Astrocyte (in vitro differentiated cells and primary cell): Measurements from ENCODE around the gene ATOH7. TPM values are rescaled to one million over a fixed set of nuclear protein-coding genes. Genes with fewer than 3 reads are reported as not detected.

Experiments used
- DNase-seq: peaks from one replicate; pipeline ENCODE4 v3.0.0-alpha.2; 2010; ENCODE audit warnings: low read depth
- FAIRE-seq: peaks from 2 replicates; lab custom pipeline; 2011; peaks lifted over from hg19 to GRCh38; lab: Jason Lieb, UNC
- H2AFZ ChIP-seq: 2 replicates; pipeline ENCODE4 v1.6.0; 2012; ENCODE audit warnings: low read depth, low read length, inconsistent platforms
- H3K27ac ChIP-seq: 2 replicates; pipeline ENCODE4 v1.5.1; 2011; ENCODE audit warnings: low read depth, low read length, inconsistent platforms
- H3K27me3 ChIP-seq: 2 replicates; pipeline ENCODE4 v1.6.0; 2011; ENCODE audit warnings: low read length, inconsistent platforms; ENCODE audit not compliant: insufficient read depth
- H3K36me3 ChIP-seq: 2 replicates; pipeline ENCODE4 v1.5.1; 2011; ENCODE audit warnings: low read length, inconsistent platforms; ENCODE audit not compliant: insufficient read depth
- H3K4me1 ChIP-seq: 2 replicates; pipeline ENCODE4 v1.5.1; 2011; ENCODE audit warnings: low read length, inconsistent platforms; ENCODE audit not compliant: insufficient read depth
- H3K4me2 ChIP-seq: 2 replicates; pipeline ENCODE4 v1.6.0; 2012; ENCODE audit warnings: low read length, inconsistent platforms
- H3K4me3 ChIP-seq: 2 replicates; pipeline ENCODE4 v1.5.1; 2011; ENCODE audit warnings: low read depth, mild to moderate bottlenecking, low read length, inconsistent platforms; ENCODE audit not compliant: insufficient read depth
- H3K79me2 ChIP-seq: 2 replicates; pipeline ENCODE4 v1.6.0; 2012; ENCODE audit warnings: mild to moderate bottlenecking, low read length, inconsistent platforms; ENCODE audit not compliant: insufficient read depth
- H3K9ac ChIP-seq: 2 replicates; pipeline ENCODE4 v1.6.0; 2012; ENCODE audit warnings: mild to moderate bottlenecking, low read length, inconsistent platforms
- H3K9me3 ChIP-seq: 2 replicates; pipeline ENCODE4 v1.5.1; 2012; ENCODE audit warnings: low read depth, mild to moderate bottlenecking, low read length, inconsistent platforms; ENCODE audit not compliant: insufficient read depth
- H4K20me1 ChIP-seq: 2 replicates; pipeline ENCODE4 v1.6.0; 2012; ENCODE audit warnings: low read length, inconsistent platforms; ENCODE audit not compliant: insufficient read depth
- H3K27ac Mint-ChIP-seq: one replicate; pipeline ENCODE4 v1.8.0; 2021; ENCODE audit warnings: mild to moderate bottlenecking, mixed read lengths; ENCODE audit not compliant: unreplicated experiment
- H3K27me3 Mint-ChIP-seq: one replicate; pipeline ENCODE4 v1.8.0; 2021; ENCODE audit warnings: low read depth, mixed read lengths; ENCODE audit not compliant: unreplicated experiment
- H3K36me3 Mint-ChIP-seq: one replicate; pipeline ENCODE4 v1.8.0; 2021; ENCODE audit warnings: low read depth, mixed read lengths; ENCODE audit not compliant: unreplicated experiment
- H3K4me1 Mint-ChIP-seq: one replicate; pipeline ENCODE4 v1.8.0; 2021; ENCODE audit warnings: low read depth, mixed read lengths; ENCODE audit not compliant: unreplicated experiment
- H3K4me3 Mint-ChIP-seq: one replicate; pipeline ENCODE4 v1.8.0; 2021; ENCODE audit warnings: mild to moderate bottlenecking, moderate library complexity, mixed read lengths; ENCODE audit not compliant: unreplicated experiment
- H3K9me3 Mint-ChIP-seq: one replicate; pipeline ENCODE4 v1.8.0; 2021; ENCODE audit warnings: mild to moderate bottlenecking, mixed read lengths; ENCODE audit not compliant: unreplicated experiment
- EZH2 ChIP-seq: IDR thresholded peaks from 2 replicates; pipeline ENCODE4 v1.6.1; 2012; ENCODE audit warnings: mild to moderate bottlenecking, low read length, inconsistent platforms; ENCODE audit not compliant: insufficient read depth
- total RNA-seq: library from RNA; stranded (reverse); gene quantifications from 2 replicates; pipeline ENCODE4 v1.2.1, GENCODE V29; 2021
- TF ChIP-seq, protein P1 (sequence below): IDR thresholded peaks from 2 replicates; pipeline ENCODE4 v1.5.1; 2011; ENCODE audit warnings: low read depth, mild to moderate bottlenecking, inconsistent platforms, low read length, moderate library complexity; ENCODE audit not compliant: insufficient read depth

The ATOH7 gene
- total RNA-seq, 1 donor from 2014 or later, result not detected

DNA sequence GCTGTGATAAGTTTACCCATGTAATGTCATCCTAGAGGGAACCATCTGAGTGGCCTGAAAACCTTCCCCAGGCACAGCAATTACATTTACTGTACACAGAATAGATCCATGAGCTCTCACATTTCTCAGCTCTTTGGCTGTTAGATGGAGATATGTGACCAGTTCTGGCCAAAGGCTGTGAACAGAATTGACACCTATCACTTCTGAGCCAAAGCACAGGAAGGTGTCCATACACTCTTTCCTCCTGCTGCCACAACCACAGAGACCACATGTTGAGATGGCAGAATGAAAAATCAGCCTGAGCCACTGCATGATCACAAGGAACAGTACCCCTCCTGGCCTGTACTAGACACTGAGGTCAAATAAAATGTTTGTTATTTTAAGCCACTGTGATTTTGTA, 44.3 kb upstream of the ATOH7 start:
- H3K27ac Mint-ChIP-seq, result no peak overlapping the region
- H3K79me2 ChIP-seq, result no peaks in the 10 kb centered on the region
- no peaks in the 10 kb centered on the region for H3K4me1 Mint-ChIP-seq
- TF ChIP-seq, protein P1, sequence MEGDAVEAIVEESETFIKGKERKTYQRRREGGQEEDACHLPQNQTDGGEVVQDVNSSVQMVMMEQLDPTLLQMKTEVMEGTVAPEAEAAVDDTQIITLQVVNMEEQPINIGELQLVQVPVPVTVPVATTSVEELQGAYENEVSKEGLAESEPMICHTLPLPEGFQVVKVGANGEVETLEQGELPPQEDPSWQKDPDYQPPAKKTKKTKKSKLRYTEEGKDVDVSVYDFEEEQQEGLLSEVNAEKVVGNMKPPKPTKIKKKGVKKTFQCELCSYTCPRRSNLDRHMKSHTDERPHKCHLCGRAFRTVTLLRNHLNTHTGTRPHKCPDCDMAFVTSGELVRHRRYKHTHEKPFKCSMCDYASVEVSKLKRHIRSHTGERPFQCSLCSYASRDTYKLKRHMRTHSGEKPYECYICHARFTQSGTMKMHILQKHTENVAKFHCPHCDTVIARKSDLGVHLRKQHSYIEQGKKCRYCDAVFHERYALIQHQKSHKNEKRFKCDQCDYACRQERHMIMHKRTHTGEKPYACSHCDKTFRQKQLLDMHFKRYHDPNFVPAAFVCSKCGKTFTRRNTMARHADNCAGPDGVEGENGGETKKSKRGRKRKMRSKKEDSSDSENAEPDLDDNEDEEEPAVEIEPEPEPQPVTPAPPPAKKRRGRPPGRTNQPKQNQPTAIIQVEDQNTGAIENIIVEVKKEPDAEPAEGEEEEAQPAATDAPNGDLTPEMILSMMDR, result no peak
- no peak for TF ChIP-seq EZH2
- peaks cover 3% of the 10 kb centered on the region for H3K36me3 Mint-ChIP-seq
- H3K4me3 ChIP-seq, result no peak overlapping the region
- no peak overlapping the region for H3K27ac ChIP-seq
- H3K27me3 ChIP-seq, result no peaks in the 10 kb centered on the region
- H3K4me1 ChIP-seq, result no peaks in the 10 kb centered on the region
- H3K4me2 ChIP-seq, result no peak overlapping the region
- DNase-seq (no peak), FAIRE-seq (no peak)
- peaks cover 10% of the 10 kb centered on the region for H3K9me3 Mint-ChIP-seq
- no peak overlapping the region for H3K9ac ChIP-seq
- H2AFZ ChIP-seq, result no peak overlapping the region
- H4K20me1 ChIP-seq, result no peaks in the 10 kb centered on the region
- H3K27me3 Mint-ChIP-seq, result no peaks in the 10 kb centered on the region
- H3K4me3 Mint-ChIP-seq, result no peak overlapping the region
- H3K9me3 ChIP-seq, result peaks cover 3% of the 10 kb centered on the region
- no peaks in the 10 kb centered on the region for H3K36me3 ChIP-seq

DNA sequence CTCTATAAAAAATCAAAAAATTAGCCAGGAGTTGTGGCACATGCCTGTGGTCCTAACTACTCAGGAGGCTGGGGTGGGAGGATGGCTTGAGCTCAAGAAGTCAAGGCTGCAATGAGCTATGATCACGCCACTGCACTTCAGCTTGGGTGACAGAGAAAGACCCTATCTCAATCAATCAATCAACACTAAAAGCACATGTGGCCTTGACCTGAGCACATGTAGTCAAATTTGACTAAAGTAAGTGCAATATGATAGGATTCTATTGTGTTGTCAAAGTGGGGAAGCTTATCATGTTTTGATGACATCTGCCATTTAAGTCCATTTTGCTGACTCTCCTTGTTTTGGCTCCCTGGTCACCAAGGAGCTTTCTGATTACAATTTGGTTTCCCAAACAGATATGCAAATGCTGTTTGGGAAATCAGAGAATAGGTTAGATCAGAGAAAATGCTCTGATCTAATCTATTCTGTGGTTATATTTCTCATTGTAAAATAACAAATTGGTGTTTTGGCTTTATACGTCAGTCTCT, 43.8 kb upstream of the ATOH7 start:
- FAIRE-seq, result no peak
- Histone ChIP-seq H3K79me2 (no peaks in the 10 kb centered on the region), H3K4me1 (no peaks in the 10 kb centered on the region), H2AFZ (no peak overlapping the region), H3K4me3 (no peak overlapping the region), H3K27me3 (no peaks in the 10 kb centered on the region), H3K4me2 (no peak overlapping the region), H3K27ac (no peak overlapping the region), H3K9me3 (peaks cover 3% of the 10 kb centered on the region), H3K9ac (no peak overlapping the region), H4K20me1 (no peaks in the 10 kb centered on the region), H3K36me3 (no peaks in the 10 kb centered on the region)
- TF ChIP-seq, protein P1, result no peak
- TF ChIP-seq EZH2, result no peak
- Mint-ChIP-seq H3K4me3 (no peak overlapping the region), H3K4me1 (no peaks in the 10 kb centered on the region), H3K27me3 (no peaks in the 10 kb centered on the region), H3K27ac (no peak overlapping the region), H3K9me3 (peaks cover 10% of the 10 kb centered on the region), H3K36me3 (peaks cover 3% of the 10 kb centered on the region)
- no peak for DNase-seq

DNA sequence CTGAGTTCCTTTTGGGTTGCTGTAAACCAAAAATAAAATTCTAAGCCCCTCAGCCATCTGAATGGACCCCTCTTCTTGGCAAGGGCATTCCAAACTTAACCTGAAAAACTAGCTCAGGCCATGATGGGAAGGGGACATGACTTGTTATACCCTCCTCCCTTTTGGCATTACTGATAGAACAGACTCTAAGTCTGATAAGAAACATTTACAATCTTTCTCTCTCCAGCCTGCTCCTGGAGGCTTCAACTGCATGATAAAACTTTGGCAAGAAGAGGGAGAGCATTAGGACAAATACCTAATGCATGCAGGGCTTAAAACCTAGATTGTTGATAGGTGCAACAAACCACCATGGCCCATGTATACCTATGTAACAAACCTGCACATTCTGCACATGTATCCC, 40.9 kb upstream of the ATOH7 start:
- Histone ChIP-seq H2AFZ (no peak overlapping the region), H3K4me2 (no peak overlapping the region), H3K9me3 (no peaks in the 10 kb centered on the region), H3K79me2 (no peaks in the 10 kb centered on the region), H3K4me3 (no peak overlapping the region), H3K4me1 (no peaks in the 10 kb centered on the region), H3K27ac (no peak overlapping the region), H4K20me1 (no peaks in the 10 kb centered on the region), H3K27me3 (no peaks in the 10 kb centered on the region), H3K36me3 (no peaks in the 10 kb centered on the region), H3K9ac (no peak overlapping the region)
- DNase-seq (no peak), FAIRE-seq (no peak)
- H3K27ac Mint-ChIP-seq, result no peak overlapping the region
- no peaks in the 10 kb centered on the region for H3K4me1 Mint-ChIP-seq
- TF ChIP-seq, protein P1, result no peak
- TF ChIP-seq EZH2, result no peak
- no peak overlapping the region for H3K4me3 Mint-ChIP-seq
- H3K27me3 Mint-ChIP-seq, result no peaks in the 10 kb centered on the region
- H3K9me3 Mint-ChIP-seq, result peaks cover 11% of the 10 kb centered on the region
- peaks cover 1% of the 10 kb centered on the region for H3K36me3 Mint-ChIP-seq
